ENCODE results near the gene SENP1.

GRCh38 chr12:48065041-48065440 is 40.8 kb downstream of the SENP1 start:
- TF ChIP-seq YY1 (IDR thresholded peaks at IDR 0.05; ENCODE audit: insufficient read depth, insufficient read length) (no peak), ZNF274 (IDR thresholded peaks at IDR 0.05; ENCODE audit: low read depth, low read length) (no peak)

Measured in NT2/D1 (cell line).